Activated CD4-positive, alpha-beta T cell treated with anti-CD3 and anti-CD28 coated beads, Interleukin-2, amount 50 U/mL, for 16 hours (primary cell): ENCODE measurements around the gene PARD3.

Source experiments
- DNase-seq: peaks from one replicate; pipeline ENCODE4 v3.0.0-alpha.2; 2020

The PARD3 gene

DNA sequence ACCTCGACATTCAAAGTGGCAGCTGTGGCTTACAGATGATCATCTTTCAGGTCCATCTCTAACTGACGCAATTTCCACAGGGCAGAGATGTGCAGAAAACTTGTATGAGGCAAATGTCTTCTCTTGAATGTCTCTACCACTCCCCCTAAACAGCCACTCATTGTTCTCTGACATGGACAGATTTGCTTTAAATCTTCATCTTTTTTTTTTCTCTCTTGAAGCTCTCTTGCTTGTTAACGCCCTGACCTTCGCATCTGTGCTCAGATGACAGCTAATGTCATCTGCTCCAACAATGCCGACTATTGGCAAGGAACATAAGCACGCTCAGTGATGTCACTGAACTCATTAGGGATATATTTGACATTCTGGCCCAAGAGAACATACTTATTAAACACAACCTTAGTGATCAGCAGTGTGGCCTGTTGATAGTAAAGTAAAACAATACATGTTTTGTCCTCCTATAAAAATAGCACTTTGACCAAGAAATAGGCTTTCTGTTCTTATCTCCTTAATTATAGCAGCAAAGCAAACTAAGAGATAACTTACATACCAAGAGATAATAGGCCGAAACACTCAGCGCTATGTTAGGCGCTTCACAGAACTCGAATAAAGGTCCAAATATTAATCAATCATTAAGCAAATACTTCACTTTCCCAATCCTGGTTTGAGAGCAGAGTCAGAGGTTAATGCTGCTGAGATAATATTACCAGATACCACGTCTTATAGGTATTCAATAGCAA lies 583.5 kb downstream of the PARD3 start:
- no peak for DNase-seq

DNA sequence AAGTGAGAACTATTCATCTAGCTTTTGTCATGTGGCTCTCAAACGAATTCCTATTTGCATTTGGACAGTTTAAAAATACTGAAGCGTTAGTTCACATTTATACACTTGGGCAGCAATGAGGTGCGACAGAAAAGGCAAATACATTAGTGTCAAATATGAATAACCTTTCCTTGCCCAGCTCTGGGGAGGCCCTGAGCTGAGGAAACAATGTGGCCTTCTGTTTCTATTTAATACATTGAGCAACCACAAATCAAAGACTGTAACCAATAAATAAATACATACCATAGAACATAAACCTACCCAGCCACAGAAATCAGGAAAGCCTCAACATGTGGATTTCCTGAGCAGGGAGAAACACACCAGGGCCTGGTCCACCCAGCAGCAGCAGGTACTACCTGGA lies 585.2 kb downstream of the PARD3 start:
- DNase-seq = no peak

DNA sequence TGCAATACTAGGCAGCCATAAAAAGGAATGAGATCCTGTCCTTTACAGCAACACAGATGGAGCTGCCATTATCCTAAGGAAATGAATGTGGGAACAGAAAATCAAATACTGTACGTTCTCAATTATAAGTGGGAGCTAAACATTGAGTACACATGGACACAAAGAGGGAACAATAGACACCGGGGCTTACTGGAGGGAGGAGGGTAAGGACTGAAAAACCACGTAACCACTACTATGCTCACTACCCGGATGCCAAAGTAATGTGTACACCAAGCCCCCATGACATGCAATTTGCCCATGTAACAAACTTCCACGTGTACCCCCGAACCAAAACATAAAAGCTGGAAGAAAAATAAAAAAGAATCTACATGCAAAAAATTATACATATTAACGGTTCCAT lies 587.0 kb downstream of the PARD3 start:
- no peak for DNase-seq

DNA sequence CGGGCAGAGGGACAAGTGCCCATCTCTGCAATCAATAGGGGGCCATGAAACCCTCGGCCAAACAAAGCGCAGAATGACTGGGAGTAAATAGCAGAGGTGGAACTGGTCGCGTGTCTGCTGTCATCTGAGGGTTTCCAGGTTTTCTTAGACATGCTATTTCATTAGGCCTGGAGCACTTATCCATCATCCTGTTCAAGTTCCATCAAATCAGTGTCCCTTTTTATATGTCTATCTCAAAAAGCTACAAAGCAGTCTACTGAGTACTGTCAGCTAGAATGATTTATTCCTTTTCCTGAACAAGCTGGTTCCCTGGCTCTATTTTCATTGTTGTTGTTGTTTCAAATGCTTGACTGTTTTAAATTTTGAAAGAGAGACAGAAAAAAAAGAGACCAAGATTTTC lies 590.5 kb downstream of the PARD3 start:
- no peak for DNase-seq

GRCh38 chr10:34223658-34224057 lies 591.4 kb downstream of the PARD3 start:
- no peak for DNase-seq

DNA sequence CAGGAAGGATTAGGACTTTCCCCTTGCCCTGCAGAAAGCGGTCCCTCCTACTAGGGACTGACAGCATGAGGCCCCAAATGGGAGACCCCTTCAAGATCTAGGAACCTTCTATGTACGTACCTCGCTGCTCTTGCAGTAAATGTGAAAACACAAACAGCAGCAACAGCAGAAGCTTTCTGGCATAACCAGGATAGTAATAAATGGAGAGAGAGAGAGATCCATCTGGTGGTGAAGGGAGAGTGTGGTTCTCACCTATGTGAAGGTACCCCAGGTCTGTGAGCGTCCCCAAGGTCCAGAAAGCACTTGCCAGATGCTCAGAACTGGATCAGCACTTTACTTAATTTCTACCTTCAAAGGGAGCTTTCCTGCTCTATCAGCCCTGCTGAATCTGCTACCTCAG lies 592.7 kb downstream of the PARD3 start:
- no peak for DNase-seq

- DNase-seq = no peak
Observed at GRCh38 chr10:34219753-34220548, 595.1 kb downstream of the PARD3 start.

DNA sequence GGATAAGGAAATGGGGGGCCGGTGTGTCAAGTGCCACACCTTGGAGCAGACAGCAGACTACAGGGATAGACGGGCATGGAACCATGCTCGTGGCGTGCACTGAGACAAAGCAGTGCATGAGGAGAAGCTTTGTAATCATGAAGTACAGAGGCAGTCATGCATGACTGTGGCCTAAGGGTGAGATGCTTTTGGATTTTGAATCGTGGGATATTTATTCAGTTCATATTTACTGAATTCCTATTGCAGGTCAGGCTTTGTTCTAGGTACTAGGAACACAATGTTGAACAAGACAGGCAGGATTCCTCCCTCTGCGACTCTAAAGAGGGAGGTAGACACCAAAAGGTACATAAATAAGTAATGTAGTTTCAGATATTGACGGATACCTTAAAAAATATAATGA lies 597.6 kb downstream of the PARD3 start:
- DNase-seq = no peak

GRCh38 chr10:34216348-34216945 lies 598.6 kb downstream of the PARD3 start:
- no peak for DNase-seq

DNA sequence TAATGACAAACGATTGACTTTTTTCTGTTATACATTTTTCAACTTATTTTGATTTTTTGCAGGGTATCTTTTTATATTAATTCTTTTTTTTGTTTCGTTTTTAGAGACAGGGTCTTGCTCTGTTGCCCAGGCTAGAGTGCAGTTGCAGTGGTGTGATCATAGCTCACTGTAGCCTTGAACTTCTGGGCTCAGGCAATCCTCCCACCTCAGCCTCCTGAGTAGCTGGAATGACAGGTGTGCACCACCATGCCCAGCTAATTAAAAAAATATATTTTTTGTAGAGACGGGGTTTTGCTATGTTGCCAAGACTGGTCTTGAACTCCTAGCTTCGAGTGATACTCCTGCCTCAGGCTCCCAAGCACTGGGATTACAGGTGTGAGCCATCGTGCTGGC lies 601.3 kb downstream of the PARD3 start:
- no peak for DNase-seq

GRCh38 chr10:34213193-34213804 lies 601.8 kb downstream of the PARD3 start:
- no peak for DNase-seq

DNA sequence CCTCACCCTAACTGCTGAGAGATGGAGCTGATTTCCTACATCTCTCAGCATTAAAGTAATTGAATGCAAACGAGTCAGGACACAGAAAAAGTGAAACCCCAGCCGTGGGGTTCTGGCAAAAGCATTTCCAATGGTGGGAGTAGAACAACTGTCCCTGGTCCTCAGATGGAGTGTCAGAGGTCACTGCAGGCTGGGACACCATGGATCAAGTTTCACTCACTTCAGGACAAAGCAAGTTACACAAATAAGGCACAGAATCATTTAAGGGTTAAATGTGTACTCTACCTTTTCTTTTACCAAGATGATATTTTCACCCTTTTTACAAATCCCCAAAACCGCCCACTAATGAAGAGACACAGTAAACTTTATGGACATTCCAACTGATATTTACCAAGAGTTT lies 607.8 kb downstream of the PARD3 start:
- no peak for DNase-seq

- DNase-seq = no peak
Observed at GRCh38 chr10:34206935-34207268, 608.2 kb downstream of the PARD3 start.

DNA sequence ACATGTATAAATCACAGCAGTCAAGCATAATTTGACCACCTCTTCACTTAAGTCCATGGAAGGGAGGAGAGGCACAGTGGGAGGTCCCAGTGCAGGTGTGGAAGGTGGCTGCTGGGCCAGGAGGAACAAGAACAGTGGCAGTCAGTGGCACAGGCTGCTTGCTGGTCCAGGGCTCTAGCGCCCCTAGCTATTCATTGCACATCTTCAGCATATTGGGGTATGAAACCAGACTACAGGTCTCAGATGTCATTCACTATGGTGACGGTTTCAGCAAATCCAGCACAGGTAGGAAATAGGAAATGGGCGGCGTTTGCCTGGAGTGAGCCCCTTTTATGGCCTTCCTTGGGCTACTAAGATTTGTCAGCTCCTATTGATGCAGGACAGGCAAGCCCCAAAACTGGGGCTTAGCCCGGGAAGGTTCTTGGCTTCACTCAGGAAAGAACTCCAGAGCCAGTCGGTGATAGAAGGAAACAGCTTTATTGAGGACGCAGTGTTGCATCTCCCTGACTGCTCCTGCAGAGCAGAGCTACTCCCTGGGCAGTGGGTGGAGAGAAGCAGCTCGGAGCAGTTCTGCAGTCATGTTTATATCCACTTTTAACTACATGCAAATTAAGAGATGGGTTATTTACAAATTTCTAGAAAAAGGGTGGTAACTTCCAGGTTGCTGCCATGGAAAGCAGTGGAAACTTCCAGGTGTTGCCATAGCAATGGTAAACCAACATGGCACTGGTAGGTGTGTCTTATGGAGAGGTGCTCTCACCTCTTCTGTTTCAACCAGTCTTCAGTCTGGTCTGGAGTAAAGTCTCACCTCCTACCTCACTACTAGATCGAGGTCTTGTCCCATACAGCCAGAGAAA lies 608.8 kb downstream of the PARD3 start:
- DNase-seq = no peak

- DNase-seq = no peak
Observed at GRCh38 chr10:34205452-34205851, 609.6 kb downstream of the PARD3 start.

GRCh38 chr10:34203966-34204630 lies 611.0 kb downstream of the PARD3 start:
- no peak for DNase-seq

- DNase-seq = no peak
Observed at GRCh38 chr10:34200355-34200901, 614.7 kb downstream of the PARD3 start.

DNA sequence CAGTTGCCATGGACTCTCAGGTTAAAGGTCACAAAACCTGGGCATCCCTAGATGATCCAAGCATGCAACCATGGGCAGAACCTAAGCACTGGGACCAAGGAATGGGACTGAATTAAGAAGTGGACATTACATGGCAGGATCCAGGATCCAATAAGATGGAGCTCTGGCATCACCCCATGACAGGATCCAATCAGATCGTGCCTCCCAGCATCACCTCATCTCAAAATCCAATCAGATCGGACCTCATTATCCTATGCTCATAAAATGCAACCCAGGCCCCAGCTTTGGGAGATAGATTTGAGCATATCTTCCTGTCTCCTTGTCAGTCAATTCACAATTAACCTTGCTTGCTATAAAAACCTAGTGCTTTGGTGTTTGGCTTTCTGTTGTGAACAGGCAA lies 616.1 kb downstream of the PARD3 start:
- no peak for DNase-seq

DNA sequence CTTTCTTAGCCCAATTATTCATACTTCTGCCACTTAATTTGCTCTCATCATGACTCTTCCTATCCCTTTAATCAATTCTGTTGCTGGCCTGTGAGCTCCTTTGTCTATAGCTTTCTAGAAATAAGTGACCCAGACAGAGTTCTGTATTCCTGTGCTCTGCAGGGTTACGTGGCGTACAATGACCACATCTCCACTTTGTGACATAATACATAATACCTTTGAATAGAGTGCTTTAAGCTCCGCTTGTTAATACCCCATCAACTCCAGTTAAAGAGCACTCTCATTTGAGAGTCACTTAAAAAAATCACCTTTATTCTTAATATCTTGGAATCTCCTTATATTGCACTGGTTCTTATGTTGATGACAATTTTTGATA lies 619.0 kb downstream of the PARD3 start:
- no peak for DNase-seq

- no peak for DNase-seq
Observed at GRCh38 chr10:34195364-34196057, 619.6 kb downstream of the PARD3 start.

- no peak for DNase-seq
Observed at GRCh38 chr10:34193931-34194626, 621.0 kb downstream of the PARD3 start.
